Panc1 (cell line): ENCODE data around the gene MAD1L1. TPM values are rescaled to one million over a fixed set of nuclear protein-coding genes. Genes with fewer than 3 reads are reported as not detected.

Experiments used
- ATAC-seq: fragments of 200-7000 bp; cut with Tn5 transposase; 2 replicates; pipeline ENCODE4 v1.9.1; 2020; ENCODE audit warnings: mild to moderate bottlenecking, moderate library complexity
- BruUV-seq: library from RNA; stranded (reverse); fragments of 400-500 nt; replicated peaks from 2 replicates; lab custom pipeline; 2021; lab: Mats Ljungman, UMichigan
- CTCF ChIA-PET: fragments of 300-600 bp; sonication (Branson Sonifier 250); formaldehyde crosslinking; loops from one replicate; lab custom pipeline; 2022; ENCODE audit warnings: antibody characterized with exemption; lab: Charles Lee
- POLR2A ChIA-PET: fragments of 300-600 bp; sonication (Branson Sonifier 250); formaldehyde crosslinking; loops from one replicate; lab custom pipeline; 2022; ENCODE audit warnings: antibody characterized with exemption; lab: Charles Lee
- DNase-seq: peaks from one replicate; pipeline ENCODE4 v3.0.0-alpha.2; 2010; ENCODE audit warnings: low read depth, low spot score
- H3K27ac ChIP-seq: 2 replicates; pipeline ENCODE4 v1.5.1; 2011; ENCODE audit warnings: mild to moderate bottlenecking, low read length, inconsistent platforms
- H3K27me3 ChIP-seq: fragments of 200-500 bp; sonication (Bioruptor generic); 2 replicates; pipeline ENCODE4 v1.6.0; 2014; ENCODE audit warnings: low read length, inconsistent platforms; ENCODE audit not compliant: control insufficient read depth, insufficient read depth
- H3K36me3 ChIP-seq: fragments of 200-500 bp; sonication (Bioruptor generic); 2 replicates; pipeline ENCODE4 v1.5.1; 2014; ENCODE audit warnings: inconsistent platforms, mild to moderate bottlenecking, low read length, moderate library complexity; ENCODE audit not compliant: control insufficient read depth, insufficient read depth
- H3K4me1 ChIP-seq: 2 replicates; pipeline ENCODE4 v1.5.1; 2011; ENCODE audit warnings: inconsistent platforms, mild to moderate bottlenecking, low read length, moderate library complexity; ENCODE audit not compliant: control insufficient read depth, insufficient read depth
- H3K4me3 ChIP-seq, 2 experiments: 2 replicates each; pipeline ENCODE4 v1.5.1; 2011 to 2012; ENCODE audit warnings: low read depth in 2 of 2, low read length in 2 of 2, mild to moderate bottlenecking in 2 of 2, inconsistent platforms in 1 of 2, moderate library complexity in 1 of 2
- H3K9me3 ChIP-seq: fragments of 200-500 bp; sonication (Bioruptor generic); 2 replicates; pipeline ENCODE4 v1.5.1; 2014; ENCODE audit warnings: low read depth, mild to moderate bottlenecking, inconsistent platforms, low read length, moderate library complexity; ENCODE audit not compliant: control insufficient read depth, insufficient read depth
- CTCF ChIP-seq: fragments of 450-650 bp; IDR thresholded peaks from 2 replicates; pipeline ENCODE4 v1.5.1; 2017; ENCODE audit warnings: mild to moderate bottlenecking
- POLR2AphosphoS5 ChIP-seq: IDR thresholded peaks from 2 replicates; pipeline ENCODE4 v1.6.1; 2012; ENCODE audit warnings: mild to moderate bottlenecking, low read depth, low read length, moderate library complexity
- REST ChIP-seq, 2 experiments: IDR thresholded peaks; 2 replicates each; pipeline ENCODE4 v1.6.1; 2011 to 2012; ENCODE audit warnings: low read depth in 2 of 2, control low read depth in 1 of 2, low read length in 1 of 2, mild to moderate bottlenecking in 1 of 2, moderate library complexity in 1 of 2; ENCODE audit not compliant: insufficient read depth in 1 of 2
- SIN3A ChIP-seq: IDR thresholded peaks from 2 replicates; pipeline ENCODE4 v1.6.1; 2012; ENCODE audit warnings: low read depth, mild to moderate bottlenecking, low read length, moderate library complexity, borderline replicate concordance; ENCODE audit not compliant: insufficient read depth
- TCF7L2 ChIP-seq: IDR thresholded peaks from 2 replicates; pipeline ENCODE4 v1.6.1; 2011; ENCODE audit warnings: mild to moderate bottlenecking, low read depth, low read length, inconsistent platforms
- in situ Hi-C: cut with HindIII; loops from 2 replicates; pipeline ENCODE4 v1.10.0; 2016; ENCODE audit warnings: low sequenced_read_pairs, low pct_unique_long_range_greater_than_20kb
- intact Hi-C: fragments of 100-400 bp; cut with micrococcal nuclease; formaldehyde crosslinking; loops from one replicate; pipeline ENCODE4 v1.10.0; 2022; ENCODE audit not compliant: unreplicated experiment
- total RNA-seq: library from RNA; stranded (reverse); gene quantifications from one replicate; pipeline ENCODE4 v1.2.1, GENCODE V29; 2021; ENCODE audit not compliant: unreplicated experiment

MAD1L1 gene
- total RNA-seq, 1 experiment from 2014 or later, result 70.8 TPM

GRCh38 chr7:1967512-1968396 lies 265.0 kb downstream of the MAD1L1 start:
- no TSS peak for BruUV-seq
- POLR2A ChIA-PET, result no interaction called here
- CTCF ChIA-PET, result interaction anchor here (0.5 kb wide), 1 partner anchor 346 kb away, joined by 5 read pairs; no protein-coding TSS in a partner anchor
- in situ Hi-C loops, result no loop called here
- TF ChIP-seq CTCF (no peak), TCF7L2 (no peak), SIN3A (no peak), POLR2AphosphoS5 (no peak), REST (IDR thresholded peaks at IDR 0.05; ENCODE audit: insufficient read depth in 1 of 2, low read depth in 2 of 2, low read length in 1 of 2) (no peak)
- intact Hi-C loops, result no loop called here
- Histone ChIP-seq H3K9me3 (no peaks in the 10 kb centered on the region), H3K27me3 (no peaks in the 10 kb centered on the region), H3K27ac (no peak overlapping the region), H3K36me3 (no peaks in the 10 kb centered on the region), H3K4me3 (no peak overlapping the region), H3K4me1 (no peaks in the 10 kb centered on the region)
- DNase-seq, result no peak
- no peak for ATAC-seq

- Histone ChIP-seq H3K4me3 (no peak overlapping the region), H3K9me3 (no peaks in the 10 kb centered on the region), H3K4me1 (no peaks in the 10 kb centered on the region), H3K27ac (no peak overlapping the region), H3K27me3 (no peaks in the 10 kb centered on the region), H3K36me3 (no peaks in the 10 kb centered on the region)
- TF ChIP-seq POLR2AphosphoS5, result no peak
- TF ChIP-seq TCF7L2, result no peak
- no peak for TF ChIP-seq REST (IDR thresholded peaks at IDR 0.05; ENCODE audit: insufficient read depth in 1 of 2, low read depth in 2 of 2, low read length in 1 of 2)
- TF ChIP-seq SIN3A, result no peak
- TF ChIP-seq CTCF, result no peak
- intact Hi-C loops (no loop called here), in situ Hi-C loops (no loop called here)
- no TSS peak for BruUV-seq
- no peak for DNase-seq
- ChIA-PET POLR2A (no interaction called here), CTCF (no interaction called here)
- no peak for ATAC-seq
Measured at GRCh38 chr7:1966631-1967200, 266.0 kb downstream of the MAD1L1 start.
